Tibial artery (tissue), 4 donors: ENCODE results near the gene DLGAP1.

ENCODE experiments used
- DNase-seq, 2 donors: peaks; one replicate each; pipeline ENCODE4 v3.0.0-alpha.2; 2019
- H3K27ac ChIP-seq, 2 donors: fragments of 200-600 bp; sonication (generic) in 1 of 2; 1 replicate in 1 of 2; 2 replicates in 1 of 2; pipeline ENCODE4 v1.5.1; 2018 to 2019; ENCODE audit warnings: mild to moderate bottlenecking in 1 of 2
- H3K27me3 ChIP-seq, 2 donors: fragments of 200-600 bp; sonication (generic) in 1 of 2; one replicate each; pipeline versions ENCODE4 v1.5.1 to v1.6.0; 2016 to 2019
- H3K36me3 ChIP-seq, 3 donors: fragments of 200-600 bp; sonication (generic) in 2 of 3; one replicate each; pipeline ENCODE4 v1.5.1; 2016 to 2019; ENCODE audit warnings: mild to moderate bottlenecking in 2 of 3
- H3K4me1 ChIP-seq, 4 donors: fragments of 200-600 bp; sonication (generic) in 2 of 4; 1 replicate in 3 of 4; 2 replicates in 1 of 4; pipeline ENCODE4 v1.5.1; 2016 to 2019
- H3K4me3 ChIP-seq, 2 donors: fragments of 200-600 bp; sonication (generic) in 1 of 2; 1 replicate in 1 of 2; 2 replicates in 1 of 2; pipeline ENCODE4 v1.5.1; 2018 to 2019; ENCODE audit warnings: mild to moderate bottlenecking in 2 of 2
- H3K9me3 ChIP-seq, 3 donors: fragments of 200-600 bp; sonication (generic) in 1 of 3; one replicate each; pipeline ENCODE4 v1.5.1; 2016 to 2019
- CTCF ChIP-seq, 2 experiments: fragments of 200-600 bp in 1 of 2; fragments of 450-650 bp in 1 of 2; IDR thresholded peaks; one replicate each; pipeline ENCODE4 v1.5.1; 2017 to 2019; ENCODE audit warnings: antibody characterized with exemption in 2 of 2, mild to moderate bottlenecking in 1 of 2, moderate library complexity in 1 of 2
- intact Hi-C: fragments of 100-400 bp; cut with DNase I; formaldehyde crosslinking; loops from one replicate; pipeline ENCODE4 v1.15.0; 2023; ENCODE audit warnings: low total_unique reads

The DLGAP1 gene

GRCh38 chr18:3468066-3468705, 986.9 kb downstream of the DLGAP1 start:
- H3K4me1 ChIP-seq, result no peaks in the 10 kb centered on the region
- no peak for TF ChIP-seq CTCF (IDR thresholded peaks at IDR 0.05)
- H3K36me3 ChIP-seq, result no peaks in the 10 kb centered on the region
- DNase-seq, result no peak
- intact Hi-C loops, result no loop called here
- H3K4me3 ChIP-seq, result no peak overlapping the region
- H3K9me3 ChIP-seq, result no peaks in the 10 kb centered on the region
- no peak overlapping the region for H3K27ac ChIP-seq
- no peaks in the 10 kb centered on the region for H3K27me3 ChIP-seq

GRCh38 chr18:3466872-3467271, 988.2 kb downstream of the DLGAP1 start:
- TF ChIP-seq CTCF (IDR thresholded peaks at IDR 0.05), result no peak
- H3K4me3 ChIP-seq, result no peak overlapping the region
- intact Hi-C loops, result no loop called here
- peaks cover 0 to 3% (median 0%) of the 10 kb centered on the region in 3 donors for H3K9me3 ChIP-seq
- no peaks in the 10 kb centered on the region for H3K27me3 ChIP-seq
- DNase-seq, result no peak
- H3K4me1 ChIP-seq, result no peaks in the 10 kb centered on the region
- peaks cover 2 to 4% (median 3%) of the 10 kb centered on the region in 3 donors for H3K36me3 ChIP-seq
- H3K27ac ChIP-seq, result no peak overlapping the region

- Histone ChIP-seq H3K36me3 (peaks cover 10 to 12% (median 10%) of the 10 kb centered on the region in 3 donors), H3K4me1 (no peaks in the 10 kb centered on the region), H3K27me3 (no peaks in the 10 kb centered on the region), H3K9me3 (peaks cover 0 to 4% (median 0%) of the 10 kb centered on the region in 3 donors), H3K4me3 (no peak overlapping the region), H3K27ac (no peak overlapping the region)
- TF ChIP-seq CTCF (IDR thresholded peaks at IDR 0.05), result no peak
- intact Hi-C loops, result no loop called here
- no peak for DNase-seq
Measured at GRCh38 chr18:3466045-3466444, 989.1 kb downstream of the DLGAP1 start.

GRCh38 chr18:3463051-3463450, 992.1 kb downstream of the DLGAP1 start:
- Histone ChIP-seq H3K9me3 (peaks cover 0 to 4% (median 0%) of the 10 kb centered on the region in 3 donors), H3K27me3 (no peaks in the 10 kb centered on the region), H3K4me1 (peaks cover 0 to 15% (median 3%) of the 10 kb centered on the region in 4 donors), H3K27ac (no peak overlapping the region), H3K36me3 (peaks cover 26 to 39% (median 32%) of the 10 kb centered on the region in 3 donors), H3K4me3 (no peak overlapping the region)
- no peak for TF ChIP-seq CTCF (IDR thresholded peaks at IDR 0.05)
- no peak for DNase-seq
- intact Hi-C loops, result no loop called here

GRCh38 chr18:3461704-3462103, 993.4 kb downstream of the DLGAP1 start:
- Histone ChIP-seq H3K4me1 (peaks cover 0 to 15% (median 4%) of the 10 kb centered on the region in 4 donors), H3K27ac (no peak overlapping the region), H3K4me3 (no peak overlapping the region), H3K9me3 (peaks cover 0 to 4% (median 0%) of the 10 kb centered on the region in 3 donors), H3K36me3 (peaks cover 39 to 53% (median 46%) of the 10 kb centered on the region in 3 donors), H3K27me3 (no peaks in the 10 kb centered on the region)
- no peak for TF ChIP-seq CTCF (IDR thresholded peaks at IDR 0.05)
- DNase-seq, result no peak
- intact Hi-C loops, result no loop called here
